Spleen (tissue), 7 donors: Measurements from ENCODE around the gene DNAJC3.

Experiments
- POLR2A ChIP-seq, 3 donors: fragments of 450-650 bp; IDR thresholded peaks; one replicate each; pipeline ENCODE4 v1.5.1; 2017; ENCODE audit warnings: antibody characterized with exemption in 3 of 3, mild to moderate bottlenecking in 1 of 3
- POLR2AphosphoS5 ChIP-seq, 3 donors: sonication (generic); formaldehyde crosslinking; IDR thresholded peaks; one replicate each; pipeline ENCODE4 v1.5.1; 2017; ENCODE audit warnings: antibody characterized with exemption in 3 of 3
- TF ChIP-seq, protein P1 (sequence below), 11 experiments: fragments of 200-600 bp in 7 of 11; fragments of 450-650 bp in 4 of 11; sonication (generic) in 4 of 11; IDR thresholded peaks in 8 of 11; conservative IDR thresholded peaks in 3 of 11; 1 replicate in 7 of 11; 2 replicates in 4 of 11; pipeline versions ENCODE4 v1.4.0 to v1.8.0; 2016 to 2021; ENCODE audit warnings: antibody characterized with exemption in 11 of 11, inconsistent platforms in 4 of 11, mild to moderate bottlenecking in 1 of 11
- donor health status: DM: no; HTN: no; CAD: no; lungs with moderate emphysema.
- donor health status: DM: no; HTN: no; CAD: no.
- donor health status: DM: no; HTN: no; CAD: no.

DNA sequence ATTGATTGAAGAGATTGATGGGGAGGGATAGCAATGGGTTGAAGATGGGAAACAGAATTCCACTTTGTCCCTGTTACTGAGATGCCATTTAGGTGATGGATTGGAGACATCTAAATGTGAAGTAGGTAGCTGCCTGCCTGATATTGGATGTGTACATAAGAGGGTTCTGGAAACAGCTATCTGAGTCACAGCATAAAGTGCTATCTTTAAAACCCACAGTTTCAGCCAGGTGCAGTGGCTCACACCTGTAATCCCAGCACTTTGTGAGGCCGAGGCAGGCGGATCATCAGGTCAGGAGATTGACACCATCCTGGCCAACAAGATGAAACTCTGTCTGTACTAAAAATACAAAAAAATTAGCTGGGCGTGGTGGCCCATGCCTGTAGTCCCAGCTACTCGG is 72.6 kb downstream of the DNAJC3 start:
- TF ChIP-seq, protein P1, sequence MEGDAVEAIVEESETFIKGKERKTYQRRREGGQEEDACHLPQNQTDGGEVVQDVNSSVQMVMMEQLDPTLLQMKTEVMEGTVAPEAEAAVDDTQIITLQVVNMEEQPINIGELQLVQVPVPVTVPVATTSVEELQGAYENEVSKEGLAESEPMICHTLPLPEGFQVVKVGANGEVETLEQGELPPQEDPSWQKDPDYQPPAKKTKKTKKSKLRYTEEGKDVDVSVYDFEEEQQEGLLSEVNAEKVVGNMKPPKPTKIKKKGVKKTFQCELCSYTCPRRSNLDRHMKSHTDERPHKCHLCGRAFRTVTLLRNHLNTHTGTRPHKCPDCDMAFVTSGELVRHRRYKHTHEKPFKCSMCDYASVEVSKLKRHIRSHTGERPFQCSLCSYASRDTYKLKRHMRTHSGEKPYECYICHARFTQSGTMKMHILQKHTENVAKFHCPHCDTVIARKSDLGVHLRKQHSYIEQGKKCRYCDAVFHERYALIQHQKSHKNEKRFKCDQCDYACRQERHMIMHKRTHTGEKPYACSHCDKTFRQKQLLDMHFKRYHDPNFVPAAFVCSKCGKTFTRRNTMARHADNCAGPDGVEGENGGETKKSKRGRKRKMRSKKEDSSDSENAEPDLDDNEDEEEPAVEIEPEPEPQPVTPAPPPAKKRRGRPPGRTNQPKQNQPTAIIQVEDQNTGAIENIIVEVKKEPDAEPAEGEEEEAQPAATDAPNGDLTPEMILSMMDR (IDR thresholded peaks at IDR 0.05 in 8 of 11, conservative IDR thresholded peaks at IDR 0.05 in 3 of 11), result no peak
- TF ChIP-seq POLR2A (IDR thresholded peaks at IDR 0.05) (no peak), POLR2AphosphoS5 (IDR thresholded peaks at IDR 0.05) (no peak)
